ENCODE measurements around the gene TMEM81. TPM values are rescaled to one million over a fixed set of nuclear protein-coding genes. Genes with fewer than 3 reads are reported as not detected.

The TMEM81 gene
- total RNA-seq, 1 donor from 2014 or later = 4.6 TPM

- no peaks in the 10 kb centered on the region for H3K4me1 Mint-ChIP-seq
- H3K4me3 Mint-ChIP-seq = no peak overlapping the region
- H3K27ac Mint-ChIP-seq = no peak overlapping the region
- DNase-seq (ENCODE audit: low spot score in 2 of 2, unreplicated experiment in 2 of 2) = no peak
- peaks cover 26% of the 10 kb centered on the region for H3K36me3 Mint-ChIP-seq
- TF ChIP-seq CTCF (IDR thresholded peaks at IDR 0.05; ENCODE audit: unreplicated experiment) = no peak
- H3K27me3 Mint-ChIP-seq (ENCODE audit: low read depth) = no peaks in the 10 kb centered on the region
- no peaks in the 10 kb centered on the region for H3K9me3 Mint-ChIP-seq
Observed at GRCh38 chr1:205091043-205091740, 6.9 kb upstream of the TMEM81 start.

- Mint-ChIP-seq H3K27ac (no peak overlapping the region), H3K36me3 (peaks cover 37% of the 10 kb centered on the region), H3K27me3 (ENCODE audit: low read depth) (no peaks in the 10 kb centered on the region), H3K4me3 (no peak overlapping the region), H3K9me3 (no peaks in the 10 kb centered on the region), H3K4me1 (no peaks in the 10 kb centered on the region)
- no peak for DNase-seq (ENCODE audit: low spot score in 2 of 2, unreplicated experiment in 2 of 2)
- no peak for TF ChIP-seq CTCF (IDR thresholded peaks at IDR 0.05; ENCODE audit: unreplicated experiment)
Observed at GRCh38 chr1:205088341-205088740, 4.1 kb upstream of the TMEM81 start.

- H3K9me3 Mint-ChIP-seq = no peaks in the 10 kb centered on the region
- peaks cover 25% of the 10 kb centered on the region for H3K36me3 Mint-ChIP-seq
- no peak overlapping the region for H3K27ac Mint-ChIP-seq
- no peak for TF ChIP-seq CTCF (IDR thresholded peaks at IDR 0.05; ENCODE audit: unreplicated experiment)
- no peaks in the 10 kb centered on the region for H3K4me1 Mint-ChIP-seq
- no peak for DNase-seq (ENCODE audit: low spot score in 2 of 2, unreplicated experiment in 2 of 2)
- no peaks in the 10 kb centered on the region for H3K27me3 Mint-ChIP-seq (ENCODE audit: low read depth)
- no peak overlapping the region for H3K4me3 Mint-ChIP-seq
Observed at GRCh38 chr1:205082431-205082830, 1.8 kb downstream of the TMEM81 start.

- DNase-seq (ENCODE audit: low spot score in 2 of 2, unreplicated experiment in 2 of 2) = no peak
- Mint-ChIP-seq H3K27me3 (ENCODE audit: low read depth) (no peaks in the 10 kb centered on the region), H3K36me3 (peaks cover 3% of the 10 kb centered on the region), H3K9me3 (no peaks in the 10 kb centered on the region), H3K4me1 (no peaks in the 10 kb centered on the region), H3K27ac (no peak overlapping the region), H3K4me3 (no peak overlapping the region)
- no peak for TF ChIP-seq CTCF (IDR thresholded peaks at IDR 0.05; ENCODE audit: unreplicated experiment)
Observed at GRCh38 chr1:205077934-205078311, 6.3 kb downstream of the TMEM81 start.

GRCh38 chr1:205077158-205077933 is 6.9 kb downstream of the TMEM81 start:
- no peaks in the 10 kb centered on the region for H3K9me3 Mint-ChIP-seq
- H3K36me3 Mint-ChIP-seq = peaks cover 3% of the 10 kb centered on the region
- H3K4me1 Mint-ChIP-seq = no peaks in the 10 kb centered on the region
- no peak for DNase-seq (ENCODE audit: low spot score in 2 of 2, unreplicated experiment in 2 of 2)
- H3K4me3 Mint-ChIP-seq = no peak overlapping the region
- no peak for TF ChIP-seq CTCF (IDR thresholded peaks at IDR 0.05; ENCODE audit: unreplicated experiment)
- H3K27me3 Mint-ChIP-seq (ENCODE audit: low read depth) = no peaks in the 10 kb centered on the region
- H3K27ac Mint-ChIP-seq = no peak overlapping the region
